MM.1S (cell line): ENCODE measurements around the gene ZDHHC11.

Experiments
- CTCF ChIP-seq: fragments of 300-600 bp; sonication (generic); IDR thresholded peaks from 2 replicates; pipeline ENCODE4 v1.5.1; 2016; ENCODE audit warnings: antibody characterized with exemption, low read length, mixed read lengths
- EZH2 ChIP-seq: fragments of 300-600 bp; sonication (generic); optimal IDR thresholded peaks from 2 replicates; pipeline ENCODE3; 2017; ENCODE audit warnings: low read depth, mild to moderate bottlenecking, antibody characterized with exemption, low read length, mixed read lengths
- EZH2phosphoT487 ChIP-seq: fragments of 300-600 bp; sonication (generic); IDR thresholded peaks from 2 replicates; pipeline ENCODE4 v1.6.1; 2018; ENCODE audit warnings: antibody characterized with exemption, low read length

DNA sequence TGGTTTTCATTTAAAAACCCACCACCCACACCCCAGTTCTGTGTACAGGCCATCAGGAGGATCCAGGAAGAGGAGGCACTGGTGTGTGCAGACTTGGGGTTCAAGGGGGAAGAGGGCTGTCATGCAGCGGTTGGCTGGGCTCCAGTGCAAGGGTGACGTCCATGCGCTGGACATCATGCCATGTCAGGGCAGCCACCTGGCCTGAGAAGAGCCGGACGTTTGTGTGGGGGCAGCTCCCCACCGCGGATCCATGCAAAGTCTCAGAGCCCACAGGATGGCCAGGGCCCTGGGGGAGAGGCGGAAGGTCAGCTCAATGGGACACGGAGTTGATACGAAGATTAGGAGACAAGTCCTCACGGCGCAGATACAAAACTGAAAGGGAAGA lies 30.8 kb upstream of the ZDHHC11 start:
- no peak for TF ChIP-seq EZH2
- no peak for TF ChIP-seq CTCF
- no peak for TF ChIP-seq EZH2phosphoT487
